NCI-H1105 treated with DMSO at 0.1 percent for 48 hours (cell line): ENCODE results near the gene CAMK1G.

Experiments used
- DNase-seq: peaks from one replicate; lab custom pipeline; 2025; lab: John Stamatoyannopoulos, UW

The CAMK1G gene

GRCh38 chr1:209635850-209636249, 52.3 kb downstream of the CAMK1G start:
- DNase-seq = no peak

GRCh38 chr1:209641832-209642172, 58.3 kb downstream of the CAMK1G start:
- DNase-seq = no peak

- no peak for DNase-seq
Observed at GRCh38 chr1:209642816-209643215, 59.3 kb downstream of the CAMK1G start.

GRCh38 chr1:209643285-209644020, 59.9 kb downstream of the CAMK1G start:
- no peak for DNase-seq

GRCh38 chr1:209645574-209646452, 62.3 kb downstream of the CAMK1G start:
- DNase-seq = peak; percentile 20

- no peak for DNase-seq
Observed at GRCh38 chr1:209646558-209646957, 63.0 kb downstream of the CAMK1G start.

GRCh38 chr1:209647156-209647555, 63.6 kb downstream of the CAMK1G start:
- DNase-seq = no peak

GRCh38 chr1:209648346-209648745, 64.8 kb downstream of the CAMK1G start:
- no peak for DNase-seq

- no peak for DNase-seq
Observed at GRCh38 chr1:209648931-209649776, 65.6 kb downstream of the CAMK1G start.

GRCh38 chr1:209650454-209650853, 66.9 kb downstream of the CAMK1G start:
- DNase-seq = no peak

GRCh38 chr1:209651138-209651587, 67.6 kb downstream of the CAMK1G start:
- no peak for DNase-seq

GRCh38 chr1:209652121-209652735, 68.7 kb downstream of the CAMK1G start, which contains the start of gene LAMB3:
TSS of gene LAMB3 (minus strand) at chr1:209652425. CDS start at chr1:209650944, 1,481 bp downstream.
- DNase-seq = no peak

- DNase-seq = peak; percentile 93
Observed at GRCh38 chr1:209652873-209653401, 69.4 kb downstream of the CAMK1G start.

GRCh38 chr1:209653915-209654351, 70.4 kb downstream of the CAMK1G start:
- DNase-seq = no peak

- no peak for DNase-seq
Observed at GRCh38 chr1:209655411-209656231, 72.1 kb downstream of the CAMK1G start.

GRCh38 chr1:209657140-209657879, 73.8 kb downstream of the CAMK1G start:
- no peak for DNase-seq

- no peak for DNase-seq
Observed at GRCh38 chr1:209657918-209658317, 74.4 kb downstream of the CAMK1G start.

- no peak for DNase-seq
Observed at GRCh38 chr1:209659909-209660308, 76.4 kb downstream of the CAMK1G start.

GRCh38 chr1:209661071-209661470, 77.6 kb downstream of the CAMK1G start:
- DNase-seq = no peak

- DNase-seq = no peak
Observed at GRCh38 chr1:209662879-209663327, 79.4 kb downstream of the CAMK1G start.
